ENCODE data around the gene STAMBP.
A peak's percentile ranks its signal among the peaks of the same experiment; 100 is the strongest.
"Not testable (repeated sequence)": the region's sequence is repeated elsewhere in the genome, so short reads cannot be mapped to it uniquely, and the experiment has no call there.

The STAMBP gene

DNA sequence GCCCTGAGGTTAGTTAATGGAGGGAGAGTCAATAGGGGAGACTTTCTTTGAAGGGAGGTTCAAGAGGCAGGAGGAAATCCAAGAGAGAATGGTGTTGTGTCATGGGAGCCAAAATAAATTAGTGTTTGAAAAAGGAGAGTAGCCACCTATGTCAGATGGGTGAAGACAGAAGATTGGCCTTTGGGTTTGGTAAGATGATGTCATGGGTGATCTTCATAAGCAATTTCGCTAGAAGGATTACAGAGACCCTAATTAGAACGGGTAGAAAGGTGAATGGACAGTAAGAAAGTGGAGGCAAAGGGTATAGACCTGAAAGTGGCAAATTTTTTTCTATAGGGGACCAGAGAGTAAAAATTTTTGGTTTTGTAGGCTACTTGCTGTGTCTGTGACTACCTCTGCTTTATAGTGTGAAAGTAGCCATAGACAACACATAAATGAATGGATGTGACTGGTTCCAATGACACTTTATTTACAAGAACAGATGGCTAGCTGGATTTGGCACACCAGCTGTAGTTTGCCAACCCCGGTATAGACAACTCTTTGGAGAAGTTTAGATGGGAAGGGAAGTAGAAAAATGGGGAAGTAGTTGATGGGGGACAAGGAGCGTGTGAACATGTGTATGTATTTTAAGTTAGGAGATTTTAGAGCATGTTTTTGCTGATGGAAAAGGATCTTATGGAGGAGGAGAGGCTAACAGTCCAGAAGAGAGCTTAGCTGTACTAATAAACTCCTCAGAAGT, 9.3 kb downstream of the STAMBP start:
- peak; percentile 27 for DNase-seq

- DNase-seq = no peak
These were observed 10.3 kb downstream of the STAMBP start for GRCh38 chr2:73838889-73839534.

DNA sequence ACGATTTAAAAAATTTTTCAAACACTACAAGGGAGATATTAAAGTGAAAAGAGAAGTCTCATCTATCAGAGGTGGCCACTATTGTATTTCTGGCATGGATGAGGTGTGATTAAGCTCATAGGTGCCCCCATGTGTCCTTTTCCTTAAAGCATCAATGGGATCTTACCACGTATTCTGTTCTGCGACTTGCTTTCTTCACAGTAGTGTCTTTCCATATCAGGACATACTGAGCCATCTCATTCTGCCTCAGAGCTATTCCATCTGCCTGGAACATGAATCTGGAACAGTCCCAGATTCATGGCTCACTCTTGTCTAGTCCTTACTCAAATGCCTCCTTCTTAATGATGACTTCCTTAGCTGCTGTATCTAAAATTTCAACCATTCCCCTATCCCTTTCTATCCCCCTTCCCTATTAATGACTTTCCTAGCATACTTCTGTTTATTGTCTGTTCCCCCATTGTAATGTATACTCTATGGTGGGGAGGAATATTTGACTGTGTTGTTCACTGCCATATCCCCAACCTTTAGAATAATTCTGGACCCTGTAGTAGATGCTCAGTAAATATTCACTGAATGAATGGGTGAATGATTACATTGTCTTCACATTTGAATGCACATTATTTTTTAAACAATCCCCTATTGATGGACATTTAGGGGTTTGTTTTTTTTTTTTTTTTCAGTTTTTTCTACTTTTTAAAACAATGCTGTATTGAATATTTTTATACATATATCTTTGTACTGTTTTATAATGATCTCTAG, 11.1 kb downstream of the STAMBP start:
- DNase-seq = no peak

DNA sequence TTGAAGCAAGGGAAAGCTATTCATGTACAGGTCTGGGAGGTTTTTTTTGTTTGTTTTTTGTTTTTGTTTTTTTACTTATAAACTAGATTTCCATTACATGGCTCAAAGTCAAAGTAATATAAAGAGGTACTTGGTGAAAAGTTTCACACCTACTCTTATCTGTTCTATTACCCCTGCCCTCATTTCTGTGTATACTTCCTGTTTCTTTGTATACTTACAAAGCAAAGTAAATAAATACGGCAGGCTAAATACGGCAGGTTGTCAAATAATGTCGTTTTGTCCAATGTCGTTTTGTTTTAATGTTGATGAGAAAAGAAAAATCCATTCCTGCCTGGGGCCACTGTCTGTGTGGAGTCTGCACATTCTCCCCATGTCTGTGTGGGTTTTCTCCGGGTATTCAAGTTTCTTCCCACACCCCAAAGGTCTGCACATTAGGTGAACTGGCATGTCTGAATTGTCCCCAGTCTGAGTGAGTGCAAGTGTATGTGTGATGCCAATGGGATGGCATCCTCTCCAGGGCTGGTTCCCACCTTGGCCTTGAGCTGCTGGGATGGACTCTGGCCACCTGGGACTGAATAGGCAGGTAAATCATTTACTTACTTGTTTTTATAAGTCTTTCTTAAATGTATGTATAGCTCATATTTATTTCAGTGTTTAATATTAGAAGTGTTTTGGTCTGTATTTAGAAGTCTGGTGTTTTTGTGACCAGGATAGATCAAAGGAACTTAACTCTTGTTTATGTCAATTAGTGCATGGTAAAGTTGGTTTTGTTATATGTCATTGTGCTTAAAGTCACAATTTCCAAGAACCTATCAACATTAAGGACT, 13.4 kb downstream of the STAMBP start:
- DNase-seq = no peak

- no peak for DNase-seq
These were observed 13.9 kb downstream of the STAMBP start for GRCh38 chr2:73842739-73843019.

GRCh38 chr2:73844087-73844486, 15.3 kb downstream of the STAMBP start:
- DNase-seq = no peak

DNA sequence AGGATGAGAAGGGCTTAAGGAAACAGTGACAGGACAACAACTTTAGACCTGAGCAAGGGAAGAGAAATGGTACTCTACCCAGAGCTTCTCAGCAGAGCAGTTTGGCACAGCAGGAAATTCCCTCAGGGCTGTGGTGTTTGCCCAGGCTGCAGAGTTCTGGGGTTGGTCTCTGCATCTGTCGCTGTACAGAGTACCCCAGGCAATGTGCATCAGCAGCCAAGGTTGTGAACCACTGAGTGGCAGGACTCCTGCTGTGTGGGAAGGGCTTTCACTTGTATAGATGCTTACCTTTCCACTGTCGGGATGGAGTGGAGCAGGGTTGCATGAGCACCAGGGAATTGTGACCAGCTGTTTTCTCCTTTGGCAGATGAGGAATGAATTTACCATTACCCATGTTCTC, 21.2 kb downstream of the STAMBP start:
- no peak for DNase-seq

- no peak for DNase-seq
These were observed 22.5 kb downstream of the STAMBP start for GRCh38 chr2:73851274-73851673.

DNA sequence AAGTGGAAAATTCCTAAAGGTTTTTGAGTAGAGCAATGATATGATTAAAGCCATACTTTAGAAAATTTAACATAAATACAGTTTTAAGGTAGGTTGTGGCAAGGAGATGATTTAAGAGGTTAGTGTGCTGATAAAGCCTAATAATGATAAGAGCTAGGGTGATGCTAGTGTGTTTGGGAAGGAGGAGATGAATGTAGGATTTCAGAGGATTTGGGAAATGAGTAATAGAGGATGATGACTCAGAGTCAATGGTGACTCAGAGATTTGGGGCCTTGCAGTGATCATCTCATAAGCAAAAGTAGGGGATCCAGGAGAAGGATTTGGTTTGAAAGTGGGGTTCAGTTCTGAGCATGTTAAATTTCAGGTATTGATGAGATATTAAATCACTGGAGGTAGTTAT, 23.3 kb downstream of the STAMBP start:
- no peak for DNase-seq

DNA sequence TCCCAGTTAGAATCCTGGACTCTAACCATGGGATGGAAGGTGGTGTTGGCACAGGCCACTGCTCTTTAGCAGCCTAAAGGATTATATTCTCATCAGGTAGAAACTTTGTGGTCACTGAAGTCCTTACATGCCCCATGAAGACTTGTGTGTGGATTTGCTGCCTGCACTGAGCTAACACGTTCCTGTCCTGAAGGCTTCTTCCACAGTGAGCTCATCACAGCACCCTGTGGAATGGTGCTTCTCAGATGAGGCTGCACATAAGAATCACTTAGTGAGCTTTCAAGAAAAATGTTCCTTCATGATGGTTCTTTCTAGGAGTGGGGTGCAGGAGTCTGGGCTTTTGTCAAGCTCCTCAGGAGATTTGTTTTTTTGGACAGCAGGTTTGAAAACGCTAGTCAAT, 26.8 kb downstream of the STAMBP start:
- no peak for DNase-seq

GRCh38 chr2:73856214-73856613, 27.5 kb downstream of the STAMBP start:
- DNase-seq = no peak

- DNase-seq = no peak
These were observed 31.2 kb downstream of the STAMBP start for GRCh38 chr2:73859721-73860586.

GRCh38 chr2:73862987-73863386, 34.2 kb downstream of the STAMBP start:
- no peak for DNase-seq

GRCh38 chr2:73868204-73868978, 39.6 kb downstream of the STAMBP start:
- DNase-seq = no peak

DNA sequence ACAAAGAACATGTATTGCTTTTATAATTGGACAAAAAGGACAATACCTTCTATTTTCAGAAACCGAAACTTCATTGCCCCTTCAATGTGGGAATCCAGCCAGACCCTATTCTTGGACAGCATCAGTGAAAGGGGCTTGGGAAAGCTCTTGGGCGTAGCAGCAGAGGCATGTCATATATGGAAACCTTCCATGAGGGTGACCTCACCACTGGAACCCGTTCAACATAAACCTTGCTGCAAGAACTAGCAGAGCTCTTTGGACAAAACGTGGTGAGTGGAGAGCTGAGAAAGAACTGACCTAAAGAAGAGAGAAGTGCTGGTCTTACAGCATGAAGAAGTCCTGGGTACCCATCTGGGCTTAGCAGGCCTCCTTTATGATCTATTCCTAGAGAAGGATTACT, 41.3 kb downstream of the STAMBP start:
- no peak for DNase-seq

DNA sequence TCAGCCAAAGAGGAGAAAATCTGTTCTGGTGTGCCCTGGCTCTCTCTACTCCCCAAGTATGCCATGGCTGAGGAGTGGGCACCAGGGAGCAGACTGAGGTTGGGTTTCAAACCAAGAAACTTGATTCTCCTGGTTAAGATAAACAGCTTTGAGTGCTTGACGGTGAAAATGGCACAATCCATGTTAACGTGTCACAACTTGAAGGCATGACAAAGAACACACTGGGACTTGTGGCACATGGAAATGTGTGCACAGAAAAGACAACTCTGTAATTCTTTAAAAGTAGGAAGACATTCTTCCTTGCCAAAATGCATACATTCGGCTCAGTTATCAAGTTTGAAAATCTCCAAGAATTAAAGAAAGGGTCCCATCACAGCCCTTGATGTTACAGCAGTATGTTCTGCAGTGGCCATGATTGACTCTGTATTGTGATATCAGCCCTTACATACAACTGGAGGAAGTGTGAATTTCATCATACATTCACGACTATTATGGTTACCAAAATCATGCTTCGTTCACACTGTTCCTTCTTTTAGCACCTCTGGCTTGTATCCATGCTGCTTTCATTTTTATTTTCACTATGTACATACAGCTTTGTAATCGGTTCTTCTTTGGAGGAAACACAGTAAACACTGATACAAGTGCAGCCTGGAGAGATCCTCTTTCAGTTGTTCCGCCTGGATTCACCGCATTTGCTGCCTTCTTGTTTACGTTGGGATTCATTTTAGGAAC, 48.5 kb downstream of the STAMBP start:
- no peak for DNase-seq

DNA sequence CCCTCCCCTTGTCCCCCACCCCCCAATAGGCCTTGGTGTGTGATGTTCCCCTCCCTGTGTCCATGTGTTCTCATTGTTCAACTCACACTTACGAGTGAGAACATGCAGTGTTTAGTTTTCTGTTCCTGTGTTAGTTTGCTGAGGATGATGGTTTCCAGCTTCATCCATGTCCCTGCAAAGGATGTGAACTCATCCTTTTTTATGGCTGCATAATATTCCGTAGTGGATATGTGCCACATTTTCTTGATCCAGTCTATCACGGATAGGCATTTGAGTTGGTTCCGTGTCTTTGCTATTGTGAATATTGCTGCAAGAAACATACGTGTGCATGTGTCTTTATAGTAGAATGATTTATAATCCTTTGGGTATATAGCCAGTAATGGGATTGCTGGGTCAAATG, 49.2 kb downstream of the STAMBP start:
- not testable (repeated sequence) for DNase-seq

GRCh38 chr2:73885406-73885805, 56.6 kb downstream of the STAMBP start:
- no peak for DNase-seq

- DNase-seq = no peak
These were observed 57.6 kb downstream of the STAMBP start for GRCh38 chr2:73886357-73886756.

DNA sequence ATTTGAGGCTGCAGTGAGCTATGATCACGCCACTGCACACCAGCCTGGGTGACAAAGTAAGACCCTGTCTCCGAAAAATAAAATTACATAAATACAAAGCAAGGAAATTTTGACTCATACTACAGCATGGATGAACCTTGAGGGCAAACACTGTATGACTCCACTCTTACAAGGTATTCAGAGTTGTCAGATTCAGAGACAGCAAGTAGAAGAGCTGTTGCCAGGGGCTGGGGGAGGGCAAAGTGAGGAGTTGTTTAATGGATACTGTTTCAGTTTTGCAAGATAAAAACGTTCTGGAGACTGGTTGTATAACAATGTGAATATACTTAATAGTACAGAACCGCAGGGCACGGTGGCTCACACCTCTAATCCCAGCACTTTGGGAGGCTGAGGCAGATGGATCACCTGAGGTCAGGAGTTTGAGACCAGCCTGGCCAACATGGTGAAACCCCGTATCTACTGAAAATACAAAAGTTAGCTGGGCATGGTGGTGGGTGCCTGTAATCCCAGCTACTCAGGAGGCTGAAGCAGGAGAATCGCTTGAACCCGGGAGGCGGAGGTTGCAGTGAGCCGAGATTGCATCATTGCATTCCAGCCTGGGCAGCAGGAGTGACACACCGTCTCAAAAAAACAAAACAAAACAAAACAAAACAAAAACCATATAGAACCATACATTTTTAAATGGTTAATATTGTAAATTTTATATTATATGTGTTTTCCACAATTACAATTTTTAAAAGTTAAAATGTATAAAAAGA, 59.0 kb downstream of the STAMBP start:
- DNase-seq = not testable (repeated sequence)

Measured in NCI-H524 treated with DMSO at 0.1 percent for 48 hours (cell line).